HepG2 (cell line): ENCODE measurements around the gene MEA1. TPM values are rescaled to one million over a fixed set of nuclear protein-coding genes. Genes with fewer than 3 reads are reported as not detected.
A peak's percentile ranks its signal among the peaks of the same experiment; 100 is the strongest.

ENCODE experiments used
- ATF1 ChIP-seq: IDR thresholded peaks from 2 replicates; pipeline ENCODE4 v1.6.1; 2016; ENCODE audit warnings: mild to moderate bottlenecking, control low read depth
- CAMTA2 ChIP-seq: sonication (generic); formaldehyde crosslinking; IDR thresholded peaks from 2 replicates; pipeline ENCODE4 v1.4.0; 2020; ENCODE audit warnings: mild to moderate bottlenecking, missing genetic modification reagents, borderline replicate concordance
- NFATC3 ChIP-seq: sonication (generic); formaldehyde crosslinking; IDR thresholded peaks from 2 replicates; pipeline ENCODE4 v1.5.1; 2020; ENCODE audit warnings: mild to moderate bottlenecking, missing genetic modification reagents
- NFE2L1 ChIP-seq: sonication (generic); formaldehyde crosslinking; IDR thresholded peaks from 2 replicates; pipeline ENCODE4 v1.4.0; 2020; ENCODE audit warnings: missing genetic modification reagents, mild to moderate bottlenecking, borderline replicate concordance
- POGZ ChIP-seq: sonication (generic); formaldehyde crosslinking; IDR thresholded peaks from 2 replicates; pipeline ENCODE4 v1.4.0; 2020; ENCODE audit warnings: mild to moderate bottlenecking, missing genetic modification reagents
- SALL1 ChIP-seq: sonication (generic); formaldehyde crosslinking; IDR thresholded peaks from 2 replicates; pipeline ENCODE4 v1.8.0; 2022; ENCODE audit warnings: mild to moderate bottlenecking, missing genetic modification reagents
- ZNF674 ChIP-seq: sonication (generic); formaldehyde crosslinking; IDR thresholded peaks from 2 replicates; pipeline ENCODE4 v1.5.0; 2020; ENCODE audit warnings: low read depth, mild to moderate bottlenecking, missing genetic modification reagents
- polyA plus RNA-seq, 8 experiments: library from polyadenylated mRNA; depleted of rRNA in 3 of 8; stranded (reverse) in 7 of 8; unstranded in 1 of 8; fragments of >200 nt; fragmentation: Illumina TruSeq in 4 of 8; extraction: Trizol in 4 of 8; gene quantifications; 2 replicates each; pipeline versions ENCODE4 v1.2.1 to v1.2.3, GENCODE V29; 2011 to 2016; ENCODE audit warnings: low read depth in 4 of 8, missing spikeins in 1 of 8, mixed read lengths in 1 of 8; ENCODE audit not compliant: insufficient read depth in 1 of 8
- total RNA-seq, 5 experiments: library from RNA; depleted of rRNA; stranded (reverse); fragments of >200 nt; fragmentation: Illumina TruSeq; extraction: Trizol; gene quantifications; 2 replicates each; pipeline ENCODE4 v1.2.3, GENCODE V29; 2016; ENCODE audit warnings: low read depth in 1 of 5
- TF ChIP-seq, protein P1 (sequence below): sonication (generic); formaldehyde crosslinking; conservative IDR thresholded peaks from 2 replicates; pipeline ENCODE4 v1.8.0; 2022; ENCODE audit warnings: mild to moderate bottlenecking, moderate library complexity, missing genetic modification reagents
- TF ChIP-seq, protein P2 (sequence below): sonication (generic); formaldehyde crosslinking; IDR thresholded peaks from 2 replicates; pipeline ENCODE4 v1.4.0; 2020; ENCODE audit warnings: missing genetic modification reagents, mild to moderate bottlenecking, borderline replicate concordance
- TF ChIP-seq, protein P3 (sequence below): sonication (generic); formaldehyde crosslinking; IDR thresholded peaks from 2 replicates; pipeline ENCODE4 v1.8.0; 2022; ENCODE audit warnings: mild to moderate bottlenecking, missing genetic modification reagents; ENCODE audit not compliant: insufficient replicate concordance
- TF ChIP-seq, protein P4 (sequence below), 2 experiments: fragments of 450-650 bp in 1 of 2; sonication (generic) in 1 of 2; formaldehyde crosslinking in 1 of 2; IDR thresholded peaks; 2 replicates each; pipeline versions ENCODE4 v1.6.1 to v1.8.0; 2016 to 2022; ENCODE audit warnings: antibody characterized with exemption in 1 of 2, mild to moderate bottlenecking in 1 of 2, missing genetic modification reagents in 1 of 2
- TF ChIP-seq, protein P5 (sequence below): sonication (generic); formaldehyde crosslinking; IDR thresholded peaks from 2 replicates; pipeline ENCODE4 v1.4.0; 2020; ENCODE audit warnings: missing genetic modification reagents, borderline replicate concordance

Gene MEA1
- total and polyA plus RNA-seq, 2 of the 13 experiments (the other 11 are each of a cell fraction or from before 2014, with no cell fraction given), result 75.6 to 86.2 TPM

DNA sequence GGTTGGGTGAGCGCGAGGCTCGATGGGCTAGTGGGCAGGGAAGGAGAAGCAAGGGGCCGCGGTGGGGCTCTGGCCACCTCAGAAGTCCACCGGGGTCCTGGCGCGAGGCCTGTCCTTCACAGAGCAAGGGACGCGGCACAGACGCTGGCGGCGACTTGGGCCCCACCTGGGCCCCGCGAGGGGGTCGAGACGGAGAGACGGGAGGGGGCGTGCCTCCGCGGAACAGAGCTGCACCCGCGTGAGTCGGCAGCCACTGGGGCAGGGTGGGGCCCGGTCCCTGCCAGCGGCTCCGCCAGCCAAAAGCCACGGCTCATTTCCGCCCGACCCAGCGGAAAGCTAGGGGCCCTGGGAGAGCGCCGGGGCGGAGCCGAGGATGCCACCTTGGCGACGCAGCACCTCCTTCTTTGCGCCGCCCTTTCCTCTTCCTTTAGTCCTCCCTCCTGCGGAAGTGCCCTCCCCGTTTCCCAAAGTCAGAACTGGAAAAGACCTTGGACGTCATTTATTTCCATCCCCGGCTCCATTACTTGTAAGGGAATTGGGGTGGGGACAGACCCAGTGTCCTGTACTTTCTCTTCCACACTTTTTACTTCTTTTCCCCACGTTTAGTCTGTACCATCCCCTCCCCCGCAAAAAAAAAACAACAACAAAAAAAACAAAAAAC, 39.9 kb upstream of the MEA1 start, which contains the start of gene CUL7 (continued):
- TF ChIP-seq, protein P1, sequence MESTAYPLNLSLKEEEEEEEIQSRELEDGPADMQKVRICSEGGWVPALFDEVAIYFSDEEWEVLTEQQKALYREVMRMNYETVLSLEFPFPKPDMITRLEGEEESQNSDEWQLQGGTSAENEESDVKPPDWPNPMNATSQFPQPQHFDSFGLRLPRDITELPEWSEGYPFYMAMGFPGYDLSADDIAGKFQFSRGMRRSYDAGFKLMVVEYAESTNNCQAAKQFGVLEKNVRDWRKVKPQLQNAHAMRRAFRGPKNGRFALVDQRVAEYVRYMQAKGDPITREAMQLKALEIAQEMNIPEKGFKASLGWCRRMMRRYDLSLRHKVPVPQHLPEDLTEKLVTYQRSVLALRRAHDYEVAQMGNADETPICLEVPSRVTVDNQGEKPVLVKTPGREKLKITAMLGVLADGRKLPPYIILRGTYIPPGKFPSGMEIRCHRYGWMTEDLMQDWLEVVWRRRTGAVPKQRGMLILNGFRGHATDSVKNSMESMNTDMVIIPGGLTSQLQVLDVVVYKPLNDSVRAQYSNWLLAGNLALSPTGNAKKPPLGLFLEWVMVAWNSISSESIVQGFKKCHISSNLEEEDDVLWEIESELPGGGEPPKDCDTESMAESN (CRISPR knock-in tag), result peak; percentile 93
- TF ChIP-seq, protein P2, sequence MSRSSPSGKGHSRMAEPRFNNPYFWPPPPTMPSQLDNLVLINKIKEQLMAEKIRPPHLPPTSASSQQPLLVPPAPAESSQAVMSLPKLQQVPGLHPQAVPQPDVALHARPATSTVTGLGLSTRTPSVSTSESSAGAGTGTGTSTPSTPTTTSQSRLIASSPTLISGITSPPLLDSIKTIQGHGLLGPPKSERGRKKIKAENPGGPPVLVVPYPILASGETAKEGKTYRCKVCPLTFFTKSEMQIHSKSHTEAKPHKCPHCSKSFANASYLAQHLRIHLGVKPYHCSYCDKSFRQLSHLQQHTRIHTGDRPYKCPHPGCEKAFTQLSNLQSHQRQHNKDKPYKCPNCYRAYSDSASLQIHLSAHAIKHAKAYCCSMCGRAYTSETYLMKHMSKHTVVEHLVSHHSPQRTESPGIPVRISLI, result peak; percentile 63; the same call in 1 of the 2 replicates
- TF ChIP-seq, protein P3, sequence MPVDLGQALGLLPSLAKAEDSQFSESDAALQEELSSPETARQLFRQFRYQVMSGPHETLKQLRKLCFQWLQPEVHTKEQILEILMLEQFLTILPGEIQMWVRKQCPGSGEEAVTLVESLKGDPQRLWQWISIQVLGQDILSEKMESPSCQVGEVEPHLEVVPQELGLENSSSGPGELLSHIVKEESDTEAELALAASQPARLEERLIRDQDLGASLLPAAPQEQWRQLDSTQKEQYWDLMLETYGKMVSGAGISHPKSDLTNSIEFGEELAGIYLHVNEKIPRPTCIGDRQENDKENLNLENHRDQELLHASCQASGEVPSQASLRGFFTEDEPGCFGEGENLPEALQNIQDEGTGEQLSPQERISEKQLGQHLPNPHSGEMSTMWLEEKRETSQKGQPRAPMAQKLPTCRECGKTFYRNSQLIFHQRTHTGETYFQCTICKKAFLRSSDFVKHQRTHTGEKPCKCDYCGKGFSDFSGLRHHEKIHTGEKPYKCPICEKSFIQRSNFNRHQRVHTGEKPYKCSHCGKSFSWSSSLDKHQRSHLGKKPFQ (CRISPR knock-in tag), result no peak
- TF ChIP-seq, protein P4, sequence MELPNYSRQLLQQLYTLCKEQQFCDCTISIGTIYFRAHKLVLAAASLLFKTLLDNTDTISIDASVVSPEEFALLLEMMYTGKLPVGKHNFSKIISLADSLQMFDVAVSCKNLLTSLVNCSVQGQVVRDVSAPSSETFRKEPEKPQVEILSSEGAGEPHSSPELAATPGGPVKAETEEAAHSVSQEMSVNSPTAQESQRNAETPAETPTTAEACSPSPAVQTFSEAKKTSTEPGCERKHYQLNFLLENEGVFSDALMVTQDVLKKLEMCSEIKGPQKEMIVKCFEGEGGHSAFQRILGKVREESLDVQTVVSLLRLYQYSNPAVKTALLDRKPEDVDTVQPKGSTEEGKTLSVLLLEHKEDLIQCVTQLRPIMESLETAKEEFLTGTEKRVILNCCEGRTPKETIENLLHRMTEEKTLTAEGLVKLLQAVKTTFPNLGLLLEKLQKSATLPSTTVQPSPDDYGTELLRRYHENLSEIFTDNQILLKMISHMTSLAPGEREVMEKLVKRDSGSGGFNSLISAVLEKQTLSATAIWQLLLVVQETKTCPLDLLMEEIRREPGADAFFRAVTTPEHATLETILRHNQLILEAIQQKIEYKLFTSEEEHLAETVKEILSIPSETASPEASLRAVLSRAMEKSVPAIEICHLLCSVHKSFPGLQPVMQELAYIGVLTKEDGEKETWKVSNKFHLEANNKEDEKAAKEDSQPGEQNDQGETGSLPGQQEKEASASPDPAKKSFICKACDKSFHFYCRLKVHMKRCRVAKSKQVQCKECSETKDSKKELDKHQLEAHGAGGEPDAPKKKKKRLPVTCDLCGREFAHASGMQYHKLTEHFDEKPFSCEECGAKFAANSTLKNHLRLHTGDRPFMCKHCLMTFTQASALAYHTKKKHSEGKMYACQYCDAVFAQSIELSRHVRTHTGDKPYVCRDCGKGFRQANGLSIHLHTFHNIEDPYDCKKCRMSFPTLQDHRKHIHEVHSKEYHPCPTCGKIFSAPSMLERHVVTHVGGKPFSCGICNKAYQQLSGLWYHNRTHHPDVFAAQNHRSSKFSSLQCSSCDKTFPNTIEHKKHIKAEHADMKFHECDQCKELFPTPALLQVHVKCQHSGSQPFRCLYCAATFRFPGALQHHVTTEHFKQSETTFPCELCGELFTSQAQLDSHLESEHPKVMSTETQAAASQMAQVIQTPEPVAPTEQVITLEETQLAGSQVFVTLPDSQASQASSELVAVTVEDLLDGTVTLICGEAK (IDR thresholded peaks at IDR 0.05), result no peak
- TF ChIP-seq, protein P4 (CRISPR knock-in tag; IDR thresholded peaks at IDR 0.05), result no peak; the same call in none of the 2 replicates
- TF ChIP-seq ATF1 (peak; percentile 55; the same call in 1 of the 2 replicates), POGZ (peak; percentile 72), NFATC3 (no peak), ZNF674 (peak; percentile 44; the same call in 1 of the 2 replicates), NFE2L1 (peak; percentile 72; the same call in 1 of the 2 replicates), CAMTA2 (CRISPR knock-in tag) (0 out of 2 replicates have a peak, but pooled peaks have one; percentile 67), SALL1 (peak; percentile 85)
- TF ChIP-seq, protein P5, sequence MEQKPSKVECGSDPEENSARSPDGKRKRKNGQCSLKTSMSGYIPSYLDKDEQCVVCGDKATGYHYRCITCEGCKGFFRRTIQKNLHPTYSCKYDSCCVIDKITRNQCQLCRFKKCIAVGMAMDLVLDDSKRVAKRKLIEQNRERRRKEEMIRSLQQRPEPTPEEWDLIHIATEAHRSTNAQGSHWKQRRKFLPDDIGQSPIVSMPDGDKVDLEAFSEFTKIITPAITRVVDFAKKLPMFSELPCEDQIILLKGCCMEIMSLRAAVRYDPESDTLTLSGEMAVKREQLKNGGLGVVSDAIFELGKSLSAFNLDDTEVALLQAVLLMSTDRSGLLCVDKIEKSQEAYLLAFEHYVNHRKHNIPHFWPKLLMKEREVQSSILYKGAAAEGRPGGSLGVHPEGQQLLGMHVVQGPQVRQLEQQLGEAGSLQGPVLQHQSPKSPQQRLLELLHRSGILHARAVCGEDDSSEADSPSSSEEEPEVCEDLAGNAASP, result peak; percentile 74
